Endothelial cell (in vitro differentiated cells): ENCODE data around the gene YIF1B. TPM values are rescaled to one million over a fixed set of nuclear protein-coding genes. Genes with fewer than 3 reads are reported as not detected.

Experiments used
- DNase-seq: peaks from one replicate; pipeline ENCODE4 v3.0.0; 2021; ENCODE audit warnings: low spot score
- H3K27ac Mint-ChIP-seq: one replicate; pipeline ENCODE4 v1.8.0; 2021; ENCODE audit warnings: mixed read lengths, inconsistent platforms; ENCODE audit not compliant: unreplicated experiment
- H3K27me3 Mint-ChIP-seq: one replicate; pipeline ENCODE4 v1.8.0; 2021; ENCODE audit warnings: mild to moderate bottlenecking, moderate library complexity, mixed read lengths, inconsistent platforms; ENCODE audit not compliant: unreplicated experiment
- H3K36me3 Mint-ChIP-seq: one replicate; pipeline ENCODE4 v1.8.0; 2021; ENCODE audit warnings: mild to moderate bottlenecking, low read depth, mixed read lengths, inconsistent platforms; ENCODE audit not compliant: unreplicated experiment
- H3K4me1 Mint-ChIP-seq: one replicate; pipeline ENCODE4 v1.8.0; 2021; ENCODE audit warnings: mild to moderate bottlenecking, mixed read lengths, inconsistent platforms; ENCODE audit not compliant: unreplicated experiment
- H3K4me3 Mint-ChIP-seq: one replicate; pipeline ENCODE4 v1.8.0; 2021; ENCODE audit warnings: mild to moderate bottlenecking, mixed read lengths, inconsistent platforms; ENCODE audit not compliant: unreplicated experiment
- H3K9me3 Mint-ChIP-seq: one replicate; pipeline ENCODE4 v1.8.0; 2021; ENCODE audit warnings: mixed read lengths, inconsistent platforms; ENCODE audit not compliant: unreplicated experiment
- total RNA-seq: library from RNA; stranded (reverse); fragmentation: NEBNext Ultra II Directional; extraction: Animal tissue kit (Norgen Biotek cat#: 25700); gene quantifications from one replicate; pipeline ENCODE4 v1.2.1, GENCODE V29; 2021; ENCODE audit not compliant: unreplicated experiment
- TF ChIP-seq, protein P1 (sequence below): fragments of 200-600 bp; sonication (generic); IDR thresholded peaks from one replicate; pipeline ENCODE4 v1.5.0; 2021; ENCODE audit warnings: antibody characterized with exemption; ENCODE audit not compliant: unreplicated experiment

The YIF1B gene
- total RNA-seq, 1 donor from 2014 or later: 55.2 TPM

DNA sequence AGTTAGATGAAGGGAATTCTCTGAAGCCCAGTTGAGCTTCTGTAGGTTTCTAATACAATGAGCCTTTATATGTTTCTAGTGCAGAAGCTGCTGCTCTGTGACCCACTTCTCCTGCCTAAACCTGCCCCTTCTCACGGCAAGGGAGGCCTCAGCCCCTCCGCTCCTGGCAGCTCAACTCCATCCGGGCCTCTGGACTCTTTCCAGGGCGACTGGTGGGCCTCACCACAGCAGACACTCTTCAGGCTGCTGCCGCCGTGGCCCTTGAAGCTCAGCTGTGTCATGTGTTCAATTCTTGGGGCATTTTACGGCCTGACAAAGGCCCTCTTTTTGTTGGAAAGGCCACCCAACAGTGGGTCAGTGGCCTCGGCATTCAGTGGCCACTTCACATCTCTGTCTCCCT, 21.7 kb downstream of the YIF1B start:
- Mint-ChIP-seq H3K9me3 (no peaks in the 10 kb centered on the region), H3K27me3 (peaks cover 6% of the 10 kb centered on the region), H3K27ac (no peak overlapping the region), H3K4me1 (no peaks in the 10 kb centered on the region), H3K36me3 (peaks cover 8% of the 10 kb centered on the region), H3K4me3 (no peak overlapping the region)
- TF ChIP-seq, protein P1, sequence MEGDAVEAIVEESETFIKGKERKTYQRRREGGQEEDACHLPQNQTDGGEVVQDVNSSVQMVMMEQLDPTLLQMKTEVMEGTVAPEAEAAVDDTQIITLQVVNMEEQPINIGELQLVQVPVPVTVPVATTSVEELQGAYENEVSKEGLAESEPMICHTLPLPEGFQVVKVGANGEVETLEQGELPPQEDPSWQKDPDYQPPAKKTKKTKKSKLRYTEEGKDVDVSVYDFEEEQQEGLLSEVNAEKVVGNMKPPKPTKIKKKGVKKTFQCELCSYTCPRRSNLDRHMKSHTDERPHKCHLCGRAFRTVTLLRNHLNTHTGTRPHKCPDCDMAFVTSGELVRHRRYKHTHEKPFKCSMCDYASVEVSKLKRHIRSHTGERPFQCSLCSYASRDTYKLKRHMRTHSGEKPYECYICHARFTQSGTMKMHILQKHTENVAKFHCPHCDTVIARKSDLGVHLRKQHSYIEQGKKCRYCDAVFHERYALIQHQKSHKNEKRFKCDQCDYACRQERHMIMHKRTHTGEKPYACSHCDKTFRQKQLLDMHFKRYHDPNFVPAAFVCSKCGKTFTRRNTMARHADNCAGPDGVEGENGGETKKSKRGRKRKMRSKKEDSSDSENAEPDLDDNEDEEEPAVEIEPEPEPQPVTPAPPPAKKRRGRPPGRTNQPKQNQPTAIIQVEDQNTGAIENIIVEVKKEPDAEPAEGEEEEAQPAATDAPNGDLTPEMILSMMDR: no peak
- DNase-seq: no peak

DNA sequence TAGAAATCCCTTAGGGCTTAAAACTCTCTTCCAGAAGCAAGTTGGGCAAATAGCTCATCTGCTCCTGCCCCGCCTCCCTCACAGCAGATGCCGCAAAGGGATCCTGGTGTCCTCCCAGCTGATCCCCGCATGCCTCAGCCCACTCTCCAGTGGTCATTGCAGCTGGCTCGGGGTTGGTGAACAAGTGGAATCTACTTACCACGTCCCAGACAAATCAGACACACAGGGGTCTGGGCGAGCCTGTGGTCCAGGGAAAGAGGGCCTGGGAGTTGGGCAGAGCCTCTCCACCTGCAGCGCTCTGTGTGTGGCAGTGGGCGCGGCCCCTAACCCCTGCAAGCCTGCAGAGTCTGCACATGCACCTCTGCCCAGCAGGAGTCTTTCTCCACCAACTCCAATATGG, 22.5 kb downstream of the YIF1B start:
- TF ChIP-seq, protein P1: no peak
- H3K4me3 Mint-ChIP-seq: no peak overlapping the region
- H3K36me3 Mint-ChIP-seq: peaks cover 8% of the 10 kb centered on the region
- no peak for DNase-seq
- no peaks in the 10 kb centered on the region for H3K4me1 Mint-ChIP-seq
- peaks cover 6% of the 10 kb centered on the region for H3K27me3 Mint-ChIP-seq
- no peak overlapping the region for H3K27ac Mint-ChIP-seq
- H3K9me3 Mint-ChIP-seq: no peaks in the 10 kb centered on the region

DNA sequence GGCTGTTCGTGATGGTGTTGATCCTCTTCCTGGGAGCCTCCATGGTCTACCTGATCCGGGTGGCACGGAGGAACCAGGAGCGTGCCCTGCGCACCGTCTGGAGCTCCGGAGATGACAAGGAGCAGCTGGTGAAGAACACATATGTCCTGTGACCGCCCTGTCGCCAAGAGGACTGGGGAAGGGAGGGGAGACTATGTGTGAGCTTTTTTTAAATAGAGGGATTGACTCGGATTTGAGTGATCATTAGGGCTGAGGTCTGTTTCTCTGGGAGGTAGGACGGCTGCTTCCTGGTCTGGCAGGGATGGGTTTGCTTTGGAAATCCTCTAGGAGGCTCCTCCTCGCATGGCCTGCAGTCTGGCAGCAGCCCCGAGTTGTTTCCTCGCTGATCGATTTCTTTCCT, 23.9 kb downstream of the YIF1B start:
- H3K27ac Mint-ChIP-seq: no peak overlapping the region
- no peak for DNase-seq
- peaks cover 13% of the 10 kb centered on the region for H3K36me3 Mint-ChIP-seq
- TF ChIP-seq, protein P1: no peak
- no peaks in the 10 kb centered on the region for H3K9me3 Mint-ChIP-seq
- no peaks in the 10 kb centered on the region for H3K4me1 Mint-ChIP-seq
- H3K27me3 Mint-ChIP-seq: peaks cover 4% of the 10 kb centered on the region
- H3K4me3 Mint-ChIP-seq: no peak overlapping the region

DNA sequence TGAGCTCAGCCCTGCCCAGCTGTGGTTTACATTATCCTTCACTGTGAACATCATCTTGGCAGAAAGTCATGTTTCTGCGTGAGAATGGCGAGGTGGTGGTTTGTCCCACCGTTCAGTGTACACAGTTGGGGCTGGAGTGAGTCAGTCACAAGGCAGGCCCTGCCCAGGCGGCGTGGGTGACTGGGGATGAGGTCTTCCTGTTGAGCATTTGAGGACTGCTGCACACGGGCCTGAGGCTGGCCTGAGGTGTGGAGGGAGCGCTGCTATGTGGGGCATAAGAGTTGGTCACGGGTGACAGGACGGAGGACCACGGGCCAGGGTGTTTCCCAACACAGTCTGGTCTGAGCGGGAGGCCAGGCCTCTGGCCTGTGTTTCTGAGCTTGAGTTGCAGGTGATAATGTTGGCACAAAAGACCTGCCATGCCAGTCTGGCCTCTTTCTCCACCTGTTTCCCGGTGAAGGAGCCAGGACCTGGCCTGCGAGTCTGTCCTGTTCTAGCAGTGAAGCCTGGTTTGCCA, 25.1 kb downstream of the YIF1B start:
- TF ChIP-seq, protein P1: no peak
- H3K36me3 Mint-ChIP-seq: peaks cover 13% of the 10 kb centered on the region
- no peaks in the 10 kb centered on the region for H3K4me1 Mint-ChIP-seq
- peak overlapping the region; percentile 53 for H3K4me3 Mint-ChIP-seq
- no peaks in the 10 kb centered on the region for H3K9me3 Mint-ChIP-seq
- no peak overlapping the region for H3K27ac Mint-ChIP-seq
- H3K27me3 Mint-ChIP-seq: peaks cover 4% of the 10 kb centered on the region
- no peak for DNase-seq

DNA sequence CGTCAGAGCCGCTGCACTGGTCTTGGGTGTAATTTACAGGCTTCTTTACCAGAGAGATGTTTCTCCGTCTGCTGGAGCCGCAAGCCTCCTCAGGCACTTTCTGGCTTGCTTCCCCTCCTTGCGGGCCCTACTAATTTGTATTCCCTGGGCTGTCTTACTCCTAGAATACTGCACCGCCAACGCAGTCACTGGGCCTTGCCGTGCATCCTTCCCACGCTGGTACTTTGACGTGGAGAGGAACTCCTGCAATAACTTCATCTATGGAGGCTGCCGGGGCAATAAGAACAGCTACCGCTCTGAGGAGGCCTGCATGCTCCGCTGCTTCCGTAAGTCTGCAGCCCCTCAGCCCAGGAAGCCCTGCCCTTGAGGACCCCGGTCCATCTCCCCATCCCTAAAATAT, 25.8 kb downstream of the YIF1B start:
- peaks cover 13% of the 10 kb centered on the region for H3K36me3 Mint-ChIP-seq
- no peaks in the 10 kb centered on the region for H3K4me1 Mint-ChIP-seq
- TF ChIP-seq, protein P1: no peak
- peaks cover 4% of the 10 kb centered on the region for H3K27me3 Mint-ChIP-seq
- DNase-seq: no peak
- no peak overlapping the region for H3K27ac Mint-ChIP-seq
- H3K9me3 Mint-ChIP-seq: no peaks in the 10 kb centered on the region
- H3K4me3 Mint-ChIP-seq: no peak overlapping the region
